Osteoblast (primary cell): Measurements from ENCODE around the gene FAM210A. TPM values are rescaled to one million over a fixed set of nuclear protein-coding genes. Genes with fewer than 3 reads are reported as not detected.

Source experiments
- DNase-seq: peaks from one replicate; pipeline ENCODE4 v3.0.0; 2011; ENCODE audit warnings: low spot score, mixed read lengths; ENCODE audit not compliant: insufficient read length; ENCODE audit errors: missing footprints
- H2AFZ ChIP-seq: 2 replicates; pipeline ENCODE4 v1.6.0; 2011; ENCODE audit warnings: mild to moderate bottlenecking, low read length
- H3K27ac ChIP-seq: 2 replicates; pipeline ENCODE4 v1.5.1; 2011; ENCODE audit warnings: mild to moderate bottlenecking, low read depth, low read length, moderate library complexity
- H3K27me3 ChIP-seq: 2 replicates; pipeline ENCODE4 v1.6.0; 2012; ENCODE audit warnings: mild to moderate bottlenecking, control low read depth, inconsistent platforms, low read length, moderate library complexity; ENCODE audit not compliant: insufficient read depth
- H3K36me3 ChIP-seq: 2 replicates; pipeline ENCODE4 v1.5.1; 2011; ENCODE audit warnings: mild to moderate bottlenecking, low read length, control low read depth, moderate library complexity; ENCODE audit not compliant: insufficient read depth
- H3K4me1 ChIP-seq: 2 replicates; pipeline ENCODE4 v1.5.1; 2011; ENCODE audit warnings: mild to moderate bottlenecking, low read length, control low read depth, moderate library complexity; ENCODE audit not compliant: insufficient read depth
- H3K4me2 ChIP-seq: 2 replicates; pipeline ENCODE4 v1.6.0; 2011; ENCODE audit warnings: mild to moderate bottlenecking, low read length; ENCODE audit not compliant: insufficient read depth
- H3K4me3 ChIP-seq: fragments of 200-600 bp; sonication (generic); 3 replicates; pipeline ENCODE4 v1.5.1; 2012; ENCODE audit warnings: mild to moderate bottlenecking, low read length, inconsistent platforms; ENCODE audit not compliant: insufficient read depth
- H3K79me2 ChIP-seq: 2 replicates; pipeline ENCODE4 v1.6.0; 2012; ENCODE audit warnings: mild to moderate bottlenecking, low read length, control low read depth, inconsistent platforms; ENCODE audit not compliant: insufficient read depth
- H3K9me3 ChIP-seq: 2 replicates; pipeline ENCODE4 v1.5.1; 2011; ENCODE audit warnings: low read depth, low read length, control low read depth
- H4K20me1 ChIP-seq: 2 replicates; pipeline ENCODE4 v1.6.0; 2012; ENCODE audit warnings: mild to moderate bottlenecking, low read length, control low read depth; ENCODE audit not compliant: insufficient read depth
- total RNA-seq: library from RNA; depleted of rRNA; stranded (reverse); fragments of >200 nt; gene quantifications from 2 replicates; pipeline ENCODE4 v1.2.3, GENCODE V29; 2012
- TF ChIP-seq, protein P1 (sequence below): IDR thresholded peaks from 2 replicates; pipeline ENCODE4 v1.5.1; 2011; ENCODE audit warnings: mild to moderate bottlenecking, low read depth, low read length, moderate library complexity; ENCODE audit errors: extremely low read depth

FAM210A gene
- total RNA-seq, 1 donor = 24.6 TPM

DNA sequence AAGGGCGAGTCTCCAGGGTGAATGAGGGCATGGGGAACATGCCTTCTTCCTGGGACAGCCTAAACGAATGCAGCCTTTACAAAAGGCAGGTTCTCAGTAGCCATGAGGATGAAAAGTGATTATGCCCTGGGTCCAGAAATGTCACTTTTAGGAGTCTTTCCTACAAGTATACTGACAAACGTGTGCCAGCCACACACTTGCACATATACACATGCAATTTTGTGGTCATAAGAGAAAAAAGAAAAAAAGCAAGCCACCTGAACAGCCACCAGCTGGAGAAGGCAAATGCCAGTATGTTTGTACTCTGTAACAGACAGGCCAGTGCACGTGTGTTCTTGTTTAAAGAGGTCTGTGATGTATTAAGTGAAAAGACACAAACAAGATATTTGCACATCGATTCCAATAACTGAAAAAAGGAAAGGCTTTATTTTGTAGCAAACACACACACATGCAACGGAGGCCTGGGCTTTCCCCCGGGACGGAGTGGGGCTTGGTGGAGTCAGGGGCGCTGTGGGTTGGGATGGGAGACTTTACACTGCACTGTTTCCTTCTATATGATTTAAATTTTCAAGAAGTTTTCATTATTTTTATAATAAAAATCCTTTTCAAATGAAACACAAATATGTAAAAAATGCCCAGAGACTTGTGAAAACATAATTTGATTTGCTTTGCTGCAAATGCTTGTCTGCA, 108.4 kb downstream of the FAM210A start:
- Histone ChIP-seq H3K4me1 (no peaks in the 10 kb centered on the region), H3K4me3 (no peak overlapping the region), H3K9me3 (no peaks in the 10 kb centered on the region), H2AFZ (no peak overlapping the region), H3K4me2 (no peak overlapping the region), H3K36me3 (no peaks in the 10 kb centered on the region), H3K79me2 (no peaks in the 10 kb centered on the region), H3K27ac (no peak overlapping the region), H3K27me3 (peaks cover 14% of the 10 kb centered on the region), H4K20me1 (no peaks in the 10 kb centered on the region)
- TF ChIP-seq, protein P1, sequence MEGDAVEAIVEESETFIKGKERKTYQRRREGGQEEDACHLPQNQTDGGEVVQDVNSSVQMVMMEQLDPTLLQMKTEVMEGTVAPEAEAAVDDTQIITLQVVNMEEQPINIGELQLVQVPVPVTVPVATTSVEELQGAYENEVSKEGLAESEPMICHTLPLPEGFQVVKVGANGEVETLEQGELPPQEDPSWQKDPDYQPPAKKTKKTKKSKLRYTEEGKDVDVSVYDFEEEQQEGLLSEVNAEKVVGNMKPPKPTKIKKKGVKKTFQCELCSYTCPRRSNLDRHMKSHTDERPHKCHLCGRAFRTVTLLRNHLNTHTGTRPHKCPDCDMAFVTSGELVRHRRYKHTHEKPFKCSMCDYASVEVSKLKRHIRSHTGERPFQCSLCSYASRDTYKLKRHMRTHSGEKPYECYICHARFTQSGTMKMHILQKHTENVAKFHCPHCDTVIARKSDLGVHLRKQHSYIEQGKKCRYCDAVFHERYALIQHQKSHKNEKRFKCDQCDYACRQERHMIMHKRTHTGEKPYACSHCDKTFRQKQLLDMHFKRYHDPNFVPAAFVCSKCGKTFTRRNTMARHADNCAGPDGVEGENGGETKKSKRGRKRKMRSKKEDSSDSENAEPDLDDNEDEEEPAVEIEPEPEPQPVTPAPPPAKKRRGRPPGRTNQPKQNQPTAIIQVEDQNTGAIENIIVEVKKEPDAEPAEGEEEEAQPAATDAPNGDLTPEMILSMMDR = no peak
- peak; percentile 46 for DNase-seq

DNA sequence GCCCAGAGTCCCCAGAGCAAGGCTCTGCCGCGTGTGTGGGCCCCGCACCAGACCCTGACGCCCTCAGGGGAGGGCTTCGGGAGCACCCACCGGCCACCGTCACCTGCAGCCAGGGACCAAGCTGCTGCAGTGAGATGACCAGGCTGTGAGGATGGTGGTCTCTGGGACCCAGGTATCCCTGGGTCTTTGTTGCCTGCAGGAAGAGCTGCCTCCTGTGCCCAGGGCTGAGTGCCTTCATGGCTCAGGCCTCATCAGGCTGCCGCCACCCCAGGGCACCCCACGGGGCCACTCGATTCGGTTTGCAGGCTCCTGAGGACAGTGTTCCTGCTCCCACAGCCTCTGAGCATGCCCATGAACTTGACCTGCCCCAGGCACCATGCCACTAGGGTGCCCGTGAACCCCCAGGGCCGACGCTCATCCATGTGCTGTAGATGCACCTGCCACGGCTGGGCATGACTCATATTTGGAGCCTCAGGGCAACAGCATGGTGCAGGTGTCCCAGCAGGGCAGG, 109.8 kb downstream of the FAM210A start:
- DNase-seq = no peak
- H3K36me3 ChIP-seq = no peaks in the 10 kb centered on the region
- no peak overlapping the region for H3K4me2 ChIP-seq
- no peak overlapping the region for H2AFZ ChIP-seq
- H3K9me3 ChIP-seq = no peaks in the 10 kb centered on the region
- no peak overlapping the region for H3K4me3 ChIP-seq
- no peak overlapping the region for H3K27ac ChIP-seq
- peaks cover 25% of the 10 kb centered on the region for H3K27me3 ChIP-seq
- H4K20me1 ChIP-seq = no peaks in the 10 kb centered on the region
- TF ChIP-seq, protein P1 = no peak
- H3K4me1 ChIP-seq = peaks cover 6% of the 10 kb centered on the region
- no peaks in the 10 kb centered on the region for H3K79me2 ChIP-seq

DNA sequence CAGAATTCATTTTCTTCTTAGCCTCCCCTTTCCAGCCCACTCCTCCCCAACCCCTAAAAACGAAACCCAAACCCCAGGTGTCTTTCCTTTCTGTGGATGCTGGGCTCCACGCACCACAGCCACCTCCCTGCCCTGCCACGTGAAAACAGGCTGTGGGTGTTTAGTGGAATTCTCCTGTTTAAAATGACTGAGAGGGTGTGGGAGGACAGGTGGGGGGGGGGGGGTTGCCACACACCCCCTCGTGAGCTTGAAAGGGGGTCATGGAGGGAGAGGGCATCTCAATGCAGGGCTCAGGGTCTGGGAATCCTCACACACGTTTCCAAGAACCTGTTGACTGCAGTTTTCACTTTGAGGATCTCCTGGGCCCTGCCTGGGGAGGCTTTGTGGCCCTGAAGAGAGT, 110.3 kb downstream of the FAM210A start:
- TF ChIP-seq, protein P1 = no peak
- Histone ChIP-seq H2AFZ (no peak overlapping the region), H3K27me3 (peaks cover 25% of the 10 kb centered on the region), H3K4me1 (peaks cover 11% of the 10 kb centered on the region), H3K79me2 (no peaks in the 10 kb centered on the region), H4K20me1 (no peaks in the 10 kb centered on the region), H3K4me2 (no peak overlapping the region), H3K4me3 (no peak overlapping the region), H3K36me3 (no peaks in the 10 kb centered on the region), H3K27ac (no peak overlapping the region), H3K9me3 (no peaks in the 10 kb centered on the region)
- DNase-seq = peak; percentile 41

DNA sequence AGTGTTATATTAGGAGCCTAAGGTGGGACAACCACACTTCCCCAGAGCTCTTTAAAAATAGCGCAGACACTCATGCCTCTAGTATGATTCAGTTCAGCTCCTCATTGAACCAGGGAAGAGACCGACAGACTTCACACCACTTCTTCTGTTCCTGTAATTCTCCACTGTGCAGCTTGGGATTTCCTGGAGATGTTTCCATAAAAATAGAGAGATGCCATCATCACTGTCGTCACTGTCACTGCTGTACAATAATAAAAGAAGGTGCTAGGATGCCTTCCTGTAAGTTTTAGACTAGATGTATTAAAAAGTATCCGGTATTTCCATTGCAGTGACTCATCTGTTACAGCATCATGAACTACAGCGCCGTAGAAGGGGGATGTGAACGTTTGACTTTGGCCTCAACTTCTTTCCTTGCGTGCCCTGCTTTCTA, 110.9 kb downstream of the FAM210A start:
- Histone ChIP-seq H3K4me1 (peaks cover 14% of the 10 kb centered on the region), H3K36me3 (no peaks in the 10 kb centered on the region), H3K27me3 (peaks cover 25% of the 10 kb centered on the region), H4K20me1 (no peaks in the 10 kb centered on the region), H3K4me3 (no peak overlapping the region), H3K79me2 (no peaks in the 10 kb centered on the region), H3K9me3 (no peaks in the 10 kb centered on the region), H2AFZ (no peak overlapping the region), H3K27ac (no peak overlapping the region), H3K4me2 (no peak overlapping the region)
- DNase-seq = peak; percentile 85
- TF ChIP-seq, protein P1 = no peak
